ENCODE measurements around the gene CFAP141.
"Not testable (repeated sequence)": the region's sequence is repeated elsewhere in the genome, so short reads cannot be mapped to it uniquely, and the experiment has no call there.

CFAP141 gene

GRCh38 chr1:154208677-154209388, 2.7 kb upstream of the CFAP141 start:
- no peak for DNase-seq (ENCODE audit: low read depth in 1 of 2, low spot score in 1 of 2)

GRCh38 chr1:154207262-154207661, 1.1 kb upstream of the CFAP141 start:
- no peak for DNase-seq (ENCODE audit: low read depth in 1 of 2, low spot score in 1 of 2)

GRCh38 chr1:154205778-154206177, 355 bp downstream of the CFAP141 start:
- DNase-seq (ENCODE audit: low read depth in 1 of 2, low spot score in 1 of 2) = not testable (repeated sequence)

GRCh38 chr1:154199563-154199879, 6.6 kb downstream of the CFAP141 start:
- no peak for DNase-seq (ENCODE audit: low read depth in 1 of 2, low spot score in 1 of 2)

- no peak for DNase-seq (ENCODE audit: low read depth in 1 of 2, low spot score in 1 of 2)
Observed at GRCh38 chr1:154198756-154199562, 7.2 kb downstream of the CFAP141 start.

GRCh38 chr1:154193821-154194220, 12.3 kb downstream of the CFAP141 start:
- DNase-seq (ENCODE audit: low read depth in 1 of 2, low spot score in 1 of 2) = no peak

- DNase-seq (ENCODE audit: low read depth in 1 of 2, low spot score in 1 of 2) = no peak
Observed at GRCh38 chr1:154192476-154192875, 13.7 kb downstream of the CFAP141 start.

GRCh38 chr1:154191990-154192461, 14.1 kb downstream of the CFAP141 start, which contains the start of gene TPM3:
Gene TPM3, minus strand, starts transcription at chr1:154192100. Its CDS starts 82 bp downstream, at chr1:154192018.
- DNase-seq (ENCODE audit: low read depth in 1 of 2, low spot score in 1 of 2) = no peak

GRCh38 chr1:154190550-154190949, 15.6 kb downstream of the CFAP141 start:
- DNase-seq (ENCODE audit: low read depth in 1 of 2, low spot score in 1 of 2) = no peak

GRCh38 chr1:154186852-154187501, 19.2 kb downstream of the CFAP141 start:
- DNase-seq (ENCODE audit: low read depth in 1 of 2, low spot score in 1 of 2) = no peak

GRCh38 chr1:154186177-154186576, 20.0 kb downstream of the CFAP141 start:
- peak in 1 of 2 donors; percentile 35 for DNase-seq (ENCODE audit: low read depth in 1 of 2, low spot score in 1 of 2)

- peak; percentile 87 to 90 for DNase-seq (ENCODE audit: low read depth in 1 of 2, low spot score in 1 of 2)
Observed at GRCh38 chr1:154183046-154183915, 22.9 kb downstream of the CFAP141 start.

GRCh38 chr1:154182344-154183045, 23.6 kb downstream of the CFAP141 start:
- DNase-seq (ENCODE audit: low read depth in 1 of 2, low spot score in 1 of 2) = peak; percentile 29 to 58

- DNase-seq (ENCODE audit: low read depth in 1 of 2, low spot score in 1 of 2) = no peak
Observed at GRCh38 chr1:154181944-154182343, 24.2 kb downstream of the CFAP141 start.

GRCh38 chr1:154179946-154180687, 26.0 kb downstream of the CFAP141 start:
- DNase-seq (ENCODE audit: low read depth in 1 of 2, low spot score in 1 of 2) = no peak

- no peak for DNase-seq (ENCODE audit: low read depth in 1 of 2, low spot score in 1 of 2)
Observed at GRCh38 chr1:154178911-154179811, 27.0 kb downstream of the CFAP141 start.

GRCh38 chr1:154178013-154178412, 28.1 kb downstream of the CFAP141 start:
- DNase-seq (ENCODE audit: low read depth in 1 of 2, low spot score in 1 of 2) = no peak

- no peak for DNase-seq (ENCODE audit: low read depth in 1 of 2, low spot score in 1 of 2)
Observed at GRCh38 chr1:154176337-154176736, 29.8 kb downstream of the CFAP141 start.

Measured in activated T-helper 1 cell treated with anti-CD3 and anti-CD28 coated beads, Interleukin-2, amount 50 U/mL, for 16 hours (primary cell).